A549 (cell line): ENCODE measurements around the gene LRFN2. TPM values are rescaled to one million over a fixed set of nuclear protein-coding genes. Genes with fewer than 3 reads are reported as not detected.

Experiments
- ATAC-seq, 2 experiments: fragments of 200-7000 bp in 1 of 2; fragments of >200 bp in 1 of 2; cut with Nextera tagmentation in 1 of 2; cut with Tn5 transposase in 1 of 2; 3 replicates each; pipeline versions ENCODE4 v1.8.0 to v1.9.1; 2018 to 2020; ENCODE audit warnings: mild to moderate bottlenecking in 1 of 2, moderate library complexity in 1 of 2
- CTCF ChIA-PET: fragments of 300-600 bp; sonication (Branson Sonifier 250); formaldehyde crosslinking; extraction: SDS; loops from one replicate; lab custom pipeline; 2021; ENCODE audit warnings: antibody characterized with exemption, inconsistent platforms; lab: Yijun Ruan, JAX
- POLR2A ChIA-PET: fragments of 350-600 bp; formaldehyde crosslinking; extraction: SDS; loops from one replicate; lab custom pipeline; 2021; ENCODE audit warnings: antibody characterized with exemption, inconsistent platforms; lab: Yijun Ruan, JAX
- DNase-seq, 2 experiments: peaks; one replicate each; pipeline versions ENCODE4 v3.0.0 to v3.0.0-alpha.2; 2011 to 2016; ENCODE audit warnings: low read depth in 1 of 2, low spot score in 1 of 2
- FAIRE-seq: peaks from 2 replicates; lab custom pipeline; 2011; peaks lifted over from hg19 to GRCh38; lab: Jason Lieb, UNC
- H3K27ac ChIP-seq, 2 experiments: fragments of >200 bp; sonication (Bioruptor Twin); formaldehyde crosslinking; 3 replicates each; pipeline ENCODE4 v1.5.1; 2016 to 2017
- H3K4me1 ChIP-seq: fragments of >200 bp; sonication (Bioruptor Twin); formaldehyde crosslinking; 3 replicates; pipeline ENCODE4 v1.6.1; 2016
- H3K4me2 ChIP-seq: fragments of >200 bp; sonication (Bioruptor Twin); formaldehyde crosslinking; 3 replicates; pipeline ENCODE4 v1.6.1; 2016
- H3K4me3 ChIP-seq: fragments of >200 bp; sonication (Bioruptor Twin); formaldehyde crosslinking; 3 replicates; pipeline ENCODE4 v1.5.1; 2016
- H3K9me3 ChIP-seq: fragments of >200 bp; sonication (Bioruptor Twin); formaldehyde crosslinking; 3 replicates; pipeline ENCODE4 v1.6.1; 2016
- BHLHE40 ChIP-seq: IDR thresholded peaks from 2 replicates; pipeline ENCODE4 v1.6.1; 2012; ENCODE audit warnings: low read depth, low read length, inconsistent platforms
- CHD4 ChIP-seq: fragments of 200-600 bp; sonication (generic); IDR thresholded peaks from 2 replicates; pipeline ENCODE4 v1.6.1; 2016; ENCODE audit warnings: antibody characterized with exemption, mild to moderate bottlenecking, borderline replicate concordance
- E2F6 ChIP-seq: IDR thresholded peaks from 2 replicates; pipeline ENCODE4 v1.6.1; 2012; ENCODE audit warnings: low read depth, borderline replicate concordance
- EHMT2 ChIP-seq: fragments of 200-600 bp; sonication (generic); IDR thresholded peaks from 2 replicates; pipeline ENCODE4 v1.6.1; 2016; ENCODE audit warnings: antibody characterized with exemption, low read depth, mild to moderate bottlenecking, moderate library complexity
- EP300 ChIP-seq, 2 experiments: fragments of >200 bp; sonication (Bioruptor Twin); formaldehyde crosslinking; IDR thresholded peaks; 2 replicates in 1 of 2; 3 replicates in 1 of 2; pipeline ENCODE4 v1.6.1; 2016 to 2017
- FOXS1 ChIP-seq: fragments of 250-450 bp; sonication (Bioruptor Pico); IDR thresholded peaks from 2 replicates; pipeline ENCODE4 v1.5.0; 2020; ENCODE audit warnings: mild to moderate bottlenecking, moderate library complexity
- GATA3 ChIP-seq: IDR thresholded peaks from 2 replicates; pipeline ENCODE4 v1.6.1; 2012; ENCODE audit warnings: borderline replicate concordance
- HOXA7 ChIP-seq: fragments of 250-450 bp; sonication (Bioruptor Pico); IDR thresholded peaks from 2 replicates; pipeline ENCODE4 v1.5.0; 2020; ENCODE audit warnings: mild to moderate bottlenecking, moderate library complexity
- HOXB5 ChIP-seq: fragments of 250-450 bp; sonication (Bioruptor Pico); IDR thresholded peaks from 2 replicates; pipeline ENCODE4 v1.5.0; 2020; ENCODE audit warnings: mild to moderate bottlenecking, moderate library complexity
- MAX ChIP-seq: IDR thresholded peaks from 2 replicates; pipeline ENCODE4 v1.6.1; 2012
- MYC ChIP-seq: IDR thresholded peaks from 2 replicates; pipeline ENCODE4 v1.6.1; 2012; ENCODE audit warnings: mild to moderate bottlenecking, inconsistent platforms, low read length, improper control_type of control experiment, borderline replicate concordance
- PHF8 ChIP-seq: fragments of 200-600 bp; sonication (generic); IDR thresholded peaks from 2 replicates; pipeline ENCODE4 v1.6.1; 2016; ENCODE audit warnings: low read depth, mild to moderate bottlenecking, antibody characterized with exemption, moderate library complexity, borderline replicate concordance
- RAD21 ChIP-seq, 2 experiments: fragments of >200 bp in 1 of 2; sonication (Bioruptor Twin) in 1 of 2; formaldehyde crosslinking in 1 of 2; IDR thresholded peaks in 1 of 2; conservative IDR thresholded peaks in 1 of 2; 2 replicates in 1 of 2; 3 replicates in 1 of 2; pipeline ENCODE4 v1.6.1; 2012 to 2018; ENCODE audit warnings: inconsistent platforms in 1 of 2
- RARB ChIP-seq: fragments of 250-450 bp; sonication (Bioruptor Pico); IDR thresholded peaks from 2 replicates; pipeline ENCODE4 v1.8.0; 2021; ENCODE audit warnings: mild to moderate bottlenecking, moderate library complexity
- RNF2 ChIP-seq: fragments of 200-600 bp; sonication (generic); IDR thresholded peaks from 2 replicates; pipeline ENCODE4 v1.6.1; 2016; ENCODE audit warnings: low read depth, mild to moderate bottlenecking, antibody characterized with exemption, moderate library complexity, borderline replicate concordance
- SMC3 ChIP-seq: fragments of >200 bp; sonication (Bioruptor Twin); formaldehyde crosslinking; IDR thresholded peaks from 3 replicates; pipeline ENCODE4 v1.6.1; 2018; ENCODE audit warnings: inconsistent platforms
- TFCP2L1 ChIP-seq: fragments of 250-450 bp; sonication (Bioruptor Pico); IDR thresholded peaks from 2 replicates; pipeline ENCODE4 v1.5.0; 2021; ENCODE audit warnings: mild to moderate bottlenecking
- ZSCAN20 ChIP-seq: fragments of 250-450 bp; sonication (Bioruptor Pico); IDR thresholded peaks from 2 replicates; pipeline ENCODE4 v1.8.0; 2022; ENCODE audit warnings: mild to moderate bottlenecking, moderate library complexity
- WGBS: methylation state at CpG from one replicate; pipeline ENCODE4 v1.1.6; 2017; ENCODE audit errors: missing lambda C conversion rate; 5-methylcytosine and 5-hydroxymethylcytosine counted together
- polyA plus RNA-seq, 4 experiments: library from polyadenylated mRNA; depleted of rRNA in 3 of 4; stranded (reverse); fragments of >200 nt; fragmentation: RNase III in 1 of 4; extraction: RNeasy Plus Mini Kit Qiagen cat#74134 plus additional on column Dnase treatment in 1 of 4; gene quantifications; 2 replicates in 3 of 4; 3 replicates in 1 of 4; pipeline ENCODE4 v1.2.3, GENCODE V29; 2011 to 2017
- TF ChIP-seq, protein P1 (sequence below): IDR thresholded peaks from 2 replicates; pipeline ENCODE4 v1.6.1; 2012
- TF ChIP-seq, protein P2 (sequence below): fragments of 150-350 bp; IDR thresholded peaks from 2 replicates; pipeline ENCODE4 v1.6.1; 2014; ENCODE audit warnings: low read depth, mild to moderate bottlenecking, low read length

LRFN2 gene
- polyA plus RNA-seq, 2 of the 4 experiments (the other 2 are of a cell fraction), result not detected

DNA sequence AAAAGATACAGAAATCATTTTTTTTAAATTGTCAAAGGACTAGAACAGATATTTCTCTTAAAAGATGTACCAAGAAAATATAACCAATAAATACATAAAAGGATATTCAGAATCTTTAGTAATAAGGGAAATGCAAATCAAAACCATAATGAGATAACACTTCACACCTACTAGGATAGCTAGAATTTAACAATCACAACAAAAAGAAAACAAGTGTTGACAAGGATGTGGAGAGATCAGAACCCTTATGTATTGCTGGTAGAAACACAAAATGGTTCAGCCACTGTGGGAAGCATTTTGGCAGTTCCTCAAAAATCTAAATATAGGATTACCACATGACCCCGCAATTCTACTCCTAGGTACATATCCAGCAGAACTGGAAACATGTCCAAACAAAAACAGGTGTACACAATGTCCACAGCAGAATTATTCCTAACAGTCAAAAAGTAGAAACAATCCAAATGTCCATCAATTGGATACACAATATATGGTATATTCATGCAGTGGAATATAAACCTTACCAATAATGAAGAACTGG is 211.0 kb downstream of the LRFN2 start:
- CTCF ChIA-PET, result no interaction called here
- no peaks in the 10 kb centered on the region for H3K9me3 ChIP-seq
- no peak for ATAC-seq
- TF ChIP-seq, protein P1, sequence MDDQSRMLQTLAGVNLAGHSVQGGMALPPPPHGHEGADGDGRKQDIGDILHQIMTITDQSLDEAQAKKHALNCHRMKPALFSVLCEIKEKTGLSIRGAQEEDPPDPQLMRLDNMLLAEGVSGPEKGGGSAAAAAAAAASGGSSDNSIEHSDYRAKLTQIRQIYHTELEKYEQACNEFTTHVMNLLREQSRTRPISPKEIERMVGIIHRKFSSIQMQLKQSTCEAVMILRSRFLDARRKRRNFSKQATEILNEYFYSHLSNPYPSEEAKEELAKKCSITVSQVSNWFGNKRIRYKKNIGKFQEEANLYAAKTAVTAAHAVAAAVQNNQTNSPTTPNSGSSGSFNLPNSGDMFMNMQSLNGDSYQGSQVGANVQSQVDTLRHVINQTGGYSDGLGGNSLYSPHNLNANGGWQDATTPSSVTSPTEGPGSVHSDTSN, result no peak
- TF ChIP-seq PHF8 (no peak), MAX (no peak)
- TF ChIP-seq, all 56 proteins: peak for 0
- H3K4me3 ChIP-seq, result no peak overlapping the region
- WGBS, result 71% methylated on average over 1 of the region's 1 CpG
- POLR2A ChIA-PET, result no interaction called here
- H3K27ac ChIP-seq, result no peak overlapping the region
- H3K4me1 ChIP-seq, result no peaks in the 10 kb centered on the region
- FAIRE-seq (no peak), DNase-seq (no peak)
- no peak overlapping the region for H3K4me2 ChIP-seq

DNA sequence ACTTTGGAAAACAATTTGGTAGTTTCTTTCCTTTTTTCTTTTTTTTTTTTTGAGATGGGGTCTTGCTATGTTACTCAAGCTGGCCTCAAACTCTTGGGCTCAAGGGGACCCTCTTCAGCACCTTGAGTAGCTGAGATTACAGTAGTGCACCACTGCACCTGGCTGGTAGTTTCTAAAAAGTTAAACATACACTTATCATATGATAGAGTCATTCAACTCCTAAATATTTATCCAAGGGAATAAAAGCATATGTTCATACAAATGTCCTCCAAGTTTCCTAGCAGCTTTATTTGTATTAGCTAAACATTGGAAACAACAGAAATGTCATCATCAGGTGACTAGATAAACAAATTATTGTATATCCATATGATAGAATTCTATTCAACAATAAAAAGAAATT is 213.9 kb downstream of the LRFN2 start:
- ChIA-PET POLR2A (no interaction called here), CTCF (no interaction called here)
- no peaks in the 10 kb centered on the region for H3K4me1 ChIP-seq
- no peak for ATAC-seq
- no peak overlapping the region for H3K27ac ChIP-seq
- no peak overlapping the region for H3K4me2 ChIP-seq
- no peak overlapping the region for H3K4me3 ChIP-seq
- no peaks in the 10 kb centered on the region for H3K9me3 ChIP-seq
- no peak for DNase-seq
- no peak for FAIRE-seq
- TF ChIP-seq CHD4, result no peak
- TF ChIP-seq BHLHE40, result no peak
- no peak for TF ChIP-seq ZSCAN20 (CRISPR knock-in tag)
- TF ChIP-seq RARB (CRISPR knock-in tag), result no peak
- TF ChIP-seq MYC, result no peak
- TF ChIP-seq SMC3, result no peak

DNA sequence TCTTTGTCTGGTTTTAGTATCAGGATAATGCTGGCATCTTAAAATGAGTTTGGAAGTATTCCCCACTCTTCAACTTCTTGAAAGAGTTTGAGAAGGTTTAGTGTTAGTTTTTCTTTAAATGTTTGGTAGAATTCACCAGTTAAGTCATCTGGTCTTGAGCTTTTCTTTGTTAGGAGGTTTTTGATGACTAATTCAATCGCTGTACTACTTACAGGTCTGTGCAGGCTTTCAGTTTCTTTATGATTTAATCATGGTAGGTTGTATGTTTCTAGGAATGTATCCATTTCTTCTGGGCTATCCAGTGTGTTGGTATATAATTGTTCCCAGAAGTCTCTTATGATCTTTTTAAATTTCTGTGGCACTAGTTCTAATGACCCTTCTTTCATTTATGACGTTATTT is 215.5 kb downstream of the LRFN2 start:
- WGBS, result 0% methylated on average over 2 of the region's 2 CpGs
- Histone ChIP-seq H3K27ac (no peak overlapping the region), H3K4me2 (no peak overlapping the region), H3K4me1 (no peaks in the 10 kb centered on the region), H3K9me3 (no peaks in the 10 kb centered on the region), H3K4me3 (no peak overlapping the region)
- POLR2A ChIA-PET, result no interaction called here
- CTCF ChIA-PET, result no interaction called here
- TF ChIP-seq E2F6 (no peak), TFCP2L1 (CRISPR knock-in tag) (no peak), HOXB5 (CRISPR knock-in tag) (no peak), RNF2 (no peak), EP300 (IDR thresholded peaks at IDR 0.05) (no peak), GATA3 (no peak), EHMT2 (no peak), FOXS1 (no peak), RAD21 (conservative IDR thresholded peaks at IDR 0.05 in 1 of 2, IDR thresholded peaks at IDR 0.05 in 1 of 2) (no peak), HOXA7 (no peak)
- TF ChIP-seq, protein P2, sequence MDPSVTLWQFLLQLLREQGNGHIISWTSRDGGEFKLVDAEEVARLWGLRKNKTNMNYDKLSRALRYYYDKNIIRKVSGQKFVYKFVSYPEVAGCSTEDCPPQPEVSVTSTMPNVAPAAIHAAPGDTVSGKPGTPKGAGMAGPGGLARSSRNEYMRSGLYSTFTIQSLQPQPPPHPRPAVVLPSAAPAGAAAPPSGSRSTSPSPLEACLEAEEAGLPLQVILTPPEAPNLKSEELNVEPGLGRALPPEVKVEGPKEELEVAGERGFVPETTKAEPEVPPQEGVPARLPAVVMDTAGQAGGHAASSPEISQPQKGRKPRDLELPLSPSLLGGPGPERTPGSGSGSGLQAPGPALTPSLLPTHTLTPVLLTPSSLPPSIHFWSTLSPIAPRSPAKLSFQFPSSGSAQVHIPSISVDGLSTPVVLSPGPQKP, result no peak
- no peak for DNase-seq
- ATAC-seq, result no peak
- FAIRE-seq, result no peak
